ENCODE data around the gene MGST3. TPM values are rescaled to one million over a fixed set of nuclear protein-coding genes. Genes with fewer than 3 reads are reported as not detected.
A peak's percentile ranks its signal among the peaks of the same experiment; 100 is the strongest.

The MGST3 gene
- total RNA-seq (2021; ENCODE audit: unreplicated experiment) (103 TPM), Bru-seq, nascent RNA (percentile 64 among the genes with signal in this experiment), BruChase-seq, experiment 1, labeled RNA remaining after a 2-hour chase (percentile 72 among the genes with signal in this experiment), BruChase-seq, experiment 2, labeled RNA remaining after a 6-hour chase (percentile 66 among the genes with signal in this experiment)
- 128 TPM for polyA plus RNA-seq (2012; ENCODE audit: insufficient read length)
- long read RNA-seq, transcript MGST3-205 (6 exons, 1,015 nt): major isoform, 33 of 37 reads
- long read RNA-seq, partial matches to known transcripts: 2 of 37 reads
- long read RNA-seq, other reads (novel, unspliced or antisense): 2 of 37 reads

DNA sequence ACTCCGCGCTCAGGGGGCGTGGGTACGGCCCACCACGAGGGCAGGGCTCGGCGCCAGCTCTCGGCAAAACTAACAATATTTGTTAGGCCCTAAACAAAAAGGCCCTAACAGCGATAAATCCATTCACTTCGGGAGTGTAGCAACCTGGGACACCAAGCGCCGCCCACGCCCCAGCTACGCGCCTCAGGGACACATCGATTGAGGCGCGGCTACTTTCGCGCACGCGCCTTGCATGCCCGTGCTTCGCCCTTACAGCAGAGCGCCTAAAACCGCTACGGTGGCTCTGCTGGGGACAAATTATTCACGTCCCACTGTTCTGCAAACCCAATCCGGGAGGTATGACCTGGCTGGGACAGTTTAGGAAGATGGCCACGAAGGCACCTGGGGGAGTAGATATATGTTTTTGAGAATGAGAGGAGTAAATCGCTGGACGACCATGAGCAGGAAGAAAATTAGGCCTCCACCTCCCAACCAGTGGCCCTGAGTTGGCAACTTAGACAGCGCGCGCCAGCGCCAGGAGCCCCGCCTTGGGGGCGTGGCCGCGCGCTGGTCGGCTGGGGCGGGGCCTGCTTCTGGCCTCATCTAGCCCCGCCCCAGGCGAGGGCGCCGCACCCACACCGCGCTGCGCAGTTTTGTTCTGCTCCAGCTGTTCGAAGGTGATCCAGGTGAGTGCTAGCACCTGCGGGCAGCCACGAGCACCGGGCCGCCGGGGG lies at the start of gene MGST3:
TSS of gene MGST3 (plus strand) at position 606 of the 713 bp plus-strand sequence. CDS start 18,614 bp downstream, outside the sequence.
- TF ChIP-seq, protein P1, sequence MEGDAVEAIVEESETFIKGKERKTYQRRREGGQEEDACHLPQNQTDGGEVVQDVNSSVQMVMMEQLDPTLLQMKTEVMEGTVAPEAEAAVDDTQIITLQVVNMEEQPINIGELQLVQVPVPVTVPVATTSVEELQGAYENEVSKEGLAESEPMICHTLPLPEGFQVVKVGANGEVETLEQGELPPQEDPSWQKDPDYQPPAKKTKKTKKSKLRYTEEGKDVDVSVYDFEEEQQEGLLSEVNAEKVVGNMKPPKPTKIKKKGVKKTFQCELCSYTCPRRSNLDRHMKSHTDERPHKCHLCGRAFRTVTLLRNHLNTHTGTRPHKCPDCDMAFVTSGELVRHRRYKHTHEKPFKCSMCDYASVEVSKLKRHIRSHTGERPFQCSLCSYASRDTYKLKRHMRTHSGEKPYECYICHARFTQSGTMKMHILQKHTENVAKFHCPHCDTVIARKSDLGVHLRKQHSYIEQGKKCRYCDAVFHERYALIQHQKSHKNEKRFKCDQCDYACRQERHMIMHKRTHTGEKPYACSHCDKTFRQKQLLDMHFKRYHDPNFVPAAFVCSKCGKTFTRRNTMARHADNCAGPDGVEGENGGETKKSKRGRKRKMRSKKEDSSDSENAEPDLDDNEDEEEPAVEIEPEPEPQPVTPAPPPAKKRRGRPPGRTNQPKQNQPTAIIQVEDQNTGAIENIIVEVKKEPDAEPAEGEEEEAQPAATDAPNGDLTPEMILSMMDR (IDR thresholded peaks at IDR 0.05): no peak
- TF ChIP-seq POLR2AphosphoS5 (IDR thresholded peaks at IDR 0.05; ENCODE audit: low read depth, low read length) (peak; percentile 70), SIN3A (IDR thresholded peaks at IDR 0.05; ENCODE audit: borderline replicate concordance, insufficient read depth, low read depth, low read length) (peak; percentile 75; the same call in 1 of the 2 replicates), TCF7L2 (IDR thresholded peaks at IDR 0.05; ENCODE audit: low read depth, low read length) (peak; percentile 41; the same call in 1 of the 2 replicates)
- TF ChIP-seq, protein P2, sequence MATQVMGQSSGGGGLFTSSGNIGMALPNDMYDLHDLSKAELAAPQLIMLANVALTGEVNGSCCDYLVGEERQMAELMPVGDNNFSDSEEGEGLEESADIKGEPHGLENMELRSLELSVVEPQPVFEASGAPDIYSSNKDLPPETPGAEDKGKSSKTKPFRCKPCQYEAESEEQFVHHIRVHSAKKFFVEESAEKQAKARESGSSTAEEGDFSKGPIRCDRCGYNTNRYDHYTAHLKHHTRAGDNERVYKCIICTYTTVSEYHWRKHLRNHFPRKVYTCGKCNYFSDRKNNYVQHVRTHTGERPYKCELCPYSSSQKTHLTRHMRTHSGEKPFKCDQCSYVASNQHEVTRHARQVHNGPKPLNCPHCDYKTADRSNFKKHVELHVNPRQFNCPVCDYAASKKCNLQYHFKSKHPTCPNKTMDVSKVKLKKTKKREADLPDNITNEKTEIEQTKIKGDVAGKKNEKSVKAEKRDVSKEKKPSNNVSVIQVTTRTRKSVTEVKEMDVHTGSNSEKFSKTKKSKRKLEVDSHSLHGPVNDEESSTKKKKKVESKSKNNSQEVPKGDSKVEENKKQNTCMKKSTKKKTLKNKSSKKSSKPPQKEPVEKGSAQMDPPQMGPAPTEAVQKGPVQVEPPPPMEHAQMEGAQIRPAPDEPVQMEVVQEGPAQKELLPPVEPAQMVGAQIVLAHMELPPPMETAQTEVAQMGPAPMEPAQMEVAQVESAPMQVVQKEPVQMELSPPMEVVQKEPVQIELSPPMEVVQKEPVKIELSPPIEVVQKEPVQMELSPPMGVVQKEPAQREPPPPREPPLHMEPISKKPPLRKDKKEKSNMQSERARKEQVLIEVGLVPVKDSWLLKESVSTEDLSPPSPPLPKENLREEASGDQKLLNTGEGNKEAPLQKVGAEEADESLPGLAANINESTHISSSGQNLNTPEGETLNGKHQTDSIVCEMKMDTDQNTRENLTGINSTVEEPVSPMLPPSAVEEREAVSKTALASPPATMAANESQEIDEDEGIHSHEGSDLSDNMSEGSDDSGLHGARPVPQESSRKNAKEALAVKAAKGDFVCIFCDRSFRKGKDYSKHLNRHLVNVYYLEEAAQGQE (IDR thresholded peaks at IDR 0.05; ENCODE audit: insufficient read depth in 1 of 2, low read depth in 2 of 2, low read length in 1 of 2): no peak
- BruUV-seq (replicated peaks): no TSS peak
- in situ Hi-C loops (cut with HindIII; ENCODE audit: low pct_unique_long_range_greater_than_20kb, low sequenced_read_pairs): no loop called here
- peak; percentile 96 for ATAC-seq
- POLR2A ChIA-PET: no interaction called here
- H3K36me3 ChIP-seq (ENCODE audit: control insufficient read depth, insufficient read depth, low read length): peaks cover 3% of the 10 kb centered on the region; the same call in 1 of the 2 replicates
- DNase-seq (ENCODE audit: low read depth, low spot score): peak; percentile 94
- intact Hi-C loops (cut with micrococcal nuclease; ENCODE audit: unreplicated experiment): no loop called here
- peak within 1 kb of the TSS; percentile 98 for H3K4me3 ChIP-seq (ENCODE audit: low read depth in 2 of 2, low read length in 2 of 2)
- peak within 1 kb of the TSS; percentile 94 for H3K27ac ChIP-seq (ENCODE audit: low read length)
- 0 out of 2 replicates have a peak, but pooled peaks cover 3% of the 10 kb centered on the region for H3K27me3 ChIP-seq (ENCODE audit: control insufficient read depth, insufficient read depth, low read length)
- CTCF ChIA-PET: no interaction called here
- no peaks in the 10 kb centered on the region for H3K9me3 ChIP-seq (ENCODE audit: control insufficient read depth, insufficient read depth, low read depth, low read length)
- H3K4me1 ChIP-seq (ENCODE audit: control insufficient read depth, insufficient read depth, low read length): peaks cover 22% of the 10 kb centered on the region

DNA sequence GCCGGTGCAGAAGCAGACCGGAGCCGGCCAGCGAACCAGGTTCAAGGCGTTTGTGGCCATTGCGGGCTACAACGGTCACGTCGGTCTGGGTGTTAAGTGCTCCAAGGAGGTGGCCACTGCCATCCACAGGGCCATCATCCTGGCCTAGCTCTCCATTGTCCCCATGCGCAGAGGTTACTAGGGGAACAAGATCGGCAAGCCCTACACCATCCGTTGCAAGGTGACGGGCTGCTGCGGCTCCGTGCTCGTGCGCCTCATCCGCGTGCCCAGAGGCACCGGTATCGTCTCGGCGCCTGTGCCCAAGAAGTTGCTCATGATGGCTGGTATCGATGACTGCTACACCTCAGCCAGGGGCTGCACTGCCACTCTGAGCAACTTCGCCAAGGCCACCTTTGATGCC lies 49.1 kb upstream of the MGST3 start:
- intact Hi-C loops (cut with micrococcal nuclease; ENCODE audit: unreplicated experiment) (no loop called here), in situ Hi-C loops (cut with HindIII; ENCODE audit: low pct_unique_long_range_greater_than_20kb, low sequenced_read_pairs) (no loop called here)
- DNase-seq (ENCODE audit: low read depth, low spot score) (no peak), ATAC-seq (no peak)
- Histone ChIP-seq H3K4me3 (ENCODE audit: low read depth in 2 of 2, low read length in 2 of 2) (no peak overlapping the region), H3K27me3 (ENCODE audit: control insufficient read depth, insufficient read depth, low read length) (peaks cover 1% of the 10 kb centered on the region; the same call in 1 of the 2 replicates), H3K9me3 (ENCODE audit: control insufficient read depth, insufficient read depth, low read depth, low read length) (no peaks in the 10 kb centered on the region), H3K36me3 (ENCODE audit: control insufficient read depth, insufficient read depth, low read length) (no peaks in the 10 kb centered on the region), H3K27ac (ENCODE audit: low read length) (no peak overlapping the region), H3K4me1 (ENCODE audit: control insufficient read depth, insufficient read depth, low read length) (no peaks in the 10 kb centered on the region)
- ChIA-PET CTCF (no interaction called here), POLR2A (no interaction called here)
- no TSS peak for BruUV-seq (replicated peaks)
- TF ChIP-seq, protein P2 (IDR thresholded peaks at IDR 0.05; ENCODE audit: insufficient read depth in 1 of 2, low read depth in 2 of 2, low read length in 1 of 2): no peak
- TF ChIP-seq POLR2AphosphoS5 (IDR thresholded peaks at IDR 0.05; ENCODE audit: low read depth, low read length) (no peak), TCF7L2 (IDR thresholded peaks at IDR 0.05; ENCODE audit: low read depth, low read length) (no peak), SIN3A (IDR thresholded peaks at IDR 0.05; ENCODE audit: borderline replicate concordance, insufficient read depth, low read depth, low read length) (no peak)
- TF ChIP-seq, protein P1 (IDR thresholded peaks at IDR 0.05): no peak

Measured in Panc1 (cell line).